B cell (primary cell): ENCODE data around the gene ZDHHC24. TPM values are rescaled to one million over a fixed set of nuclear protein-coding genes. Genes with fewer than 3 reads are reported as not detected.

Experiments used
- ATAC-seq: fragments of 200-7000 bp; cut with Tn5 transposase; one replicate; pipeline ENCODE4 v1.10.0; 2021; ENCODE audit warnings: low read depth, mild to moderate bottlenecking, moderate number of reproducible peaks, moderate library complexity
- CTCF ChIA-PET: fragments of 350-600 bp; sonication (Branson Sonifier 250); formaldehyde crosslinking; loops from one replicate; lab custom pipeline; 2021; ENCODE audit warnings: antibody characterized with exemption, inconsistent platforms; lab: Charles Lee
- POLR2A ChIA-PET: fragments of 350-600 bp; sonication (Branson Sonifier 250); formaldehyde crosslinking; loops from one replicate; lab custom pipeline; 2021; ENCODE audit warnings: antibody characterized with exemption; lab: Charles Lee
- DNase-seq: peaks from one replicate; pipeline ENCODE4 v3.0.0; 2013
- H2AFZ ChIP-seq: 2 replicates; pipeline ENCODE4 v1.6.1; 2012; ENCODE audit warnings: mild to moderate bottlenecking, low read depth, low read length; ENCODE audit not compliant: insufficient read depth, poor library complexity, severe bottlenecking
- H3K27ac ChIP-seq, 2 donors: 1 replicate in 1 of 2; 2 replicates in 1 of 2; pipeline ENCODE4 v1.5.1; 2012 to 2013; ENCODE audit warnings: low read length in 2 of 2, mild to moderate bottlenecking in 2 of 2, moderate library complexity in 1 of 2
- H3K27me3 ChIP-seq, 4 experiments: fragments of 200-600 bp in 1 of 4; sonication (generic) in 1 of 4; replicated peaks in 1 of 4; 1 replicate in 2 of 4; 2 replicates in 2 of 4; pipeline versions ENCODE4 v1.6.1 to v1.7.0; 2013 to 2016; ENCODE audit warnings: low read length in 3 of 4, mild to moderate bottlenecking in 2 of 4, mixed read lengths in 1 of 4, moderate library complexity in 1 of 4; ENCODE audit not compliant: insufficient read depth in 4 of 4, control insufficient read depth in 3 of 4; ENCODE audit errors: control extremely low read depth in 1 of 4
- H3K36me3 ChIP-seq, 2 experiments: replicated peaks in 1 of 2; 1 replicate in 1 of 2; 2 replicates in 1 of 2; pipeline versions ENCODE4 v1.6.1 to v1.7.1; 2013; ENCODE audit warnings: low read length in 1 of 2; ENCODE audit not compliant: insufficient read depth in 2 of 2, control insufficient read depth in 1 of 2; ENCODE audit errors: control extremely low read depth in 1 of 2, extremely low read depth in 1 of 2
- H3K4me1 ChIP-seq, 2 donors: fragments of 200-600 bp in 1 of 2; sonication (generic) in 1 of 2; 1 replicate in 1 of 2; 2 replicates in 1 of 2; pipeline versions ENCODE4 v1.5.1 to v1.6.1; 2013 to 2017; ENCODE audit warnings: low read length in 2 of 2; ENCODE audit not compliant: control insufficient read depth in 2 of 2, insufficient read depth in 2 of 2
- H3K4me2 ChIP-seq: replicated peaks from 2 replicates; pipeline ENCODE3; 2012; ENCODE audit warnings: mild to moderate bottlenecking, low read depth, low read length; ENCODE audit not compliant: poor library complexity, severe bottlenecking
- H3K4me3 ChIP-seq, 5 experiments: fragments of 200-600 bp in 1 of 5; sonication (generic) in 1 of 5; 1 replicate in 3 of 5; 2 replicates in 2 of 5; pipeline versions ENCODE4 v1.5.1 to v1.7.0; 2011 to 2016; ENCODE audit warnings: low read length in 4 of 5, mild to moderate bottlenecking in 4 of 5, low read depth in 2 of 5, control low read depth in 1 of 5, moderate library complexity in 1 of 5; ENCODE audit not compliant: insufficient read depth in 1 of 5; ENCODE audit errors: control extremely low read depth in 1 of 5, extremely low read depth in 1 of 5
- H3K79me2 ChIP-seq: fragments of 200-600 bp; sonication (generic); one replicate; pipeline ENCODE4 v1.6.0; 2016; ENCODE audit warnings: low read length; ENCODE audit not compliant: control insufficient read depth, insufficient read depth
- H3K9ac ChIP-seq: fragments of 200-600 bp; sonication (generic); 2 replicates; pipeline ENCODE4 v1.6.1; 2017; ENCODE audit warnings: mild to moderate bottlenecking, low read length, moderate library complexity
- H3K9me3 ChIP-seq, 3 donors: one replicate each; pipeline versions ENCODE4 v1.6.1 to v1.7.1; 2013; ENCODE audit warnings: low read length in 2 of 3; ENCODE audit not compliant: control insufficient read depth in 2 of 3, insufficient read depth in 1 of 3; ENCODE audit errors: control extremely low read depth in 1 of 3
- H4K20me1 ChIP-seq: 2 replicates; pipeline ENCODE4 v1.6.0; 2012; ENCODE audit warnings: mild to moderate bottlenecking, low read length; ENCODE audit not compliant: insufficient read depth, control insufficient read depth, poor library complexity, severe bottlenecking
- H3K27ac Mint-ChIP-seq: one replicate; pipeline ENCODE4 v1.8.0; 2021; ENCODE audit warnings: mixed read lengths
- H3K27me3 Mint-ChIP-seq: one replicate; pipeline ENCODE4 v1.8.0; 2021; ENCODE audit warnings: mixed read lengths
- H3K4me1 Mint-ChIP-seq: one replicate; pipeline ENCODE4 v1.8.0; 2021; ENCODE audit warnings: mixed read lengths
- H3K4me3 Mint-ChIP-seq: one replicate; pipeline ENCODE4 v1.8.0; 2021; ENCODE audit warnings: mixed read lengths
- H3K9me3 Mint-ChIP-seq: one replicate; pipeline ENCODE4 v1.8.0; 2022; ENCODE audit warnings: mixed read lengths; ENCODE audit not compliant: insufficient read depth
- EZH2 ChIP-seq: IDR thresholded peaks from 2 replicates; pipeline ENCODE4 v1.6.1; 2012; ENCODE audit warnings: borderline replicate concordance, low read depth, mild to moderate bottlenecking, moderate library complexity, low read length; ENCODE audit not compliant: insufficient read depth, poor library complexity, severe bottlenecking
- WGBS: methylation state at CpG from one replicate; pipeline ENCODE4 v1.1.5; 2013; ENCODE audit warnings: missing lambda C conversion rate; ENCODE audit not compliant: insufficient coverage; 5-methylcytosine and 5-hydroxymethylcytosine counted together
- intact Hi-C: fragments of 100-400 bp; cut with micrococcal nuclease; formaldehyde crosslinking; loops from one replicate; pipeline ENCODE4 v1.10.0; 2022
- polyA plus RNA-seq: library from polyadenylated mRNA; depleted of rRNA; stranded (reverse); fragments of >200 nt; gene quantifications from 2 replicates; pipeline ENCODE4 v1.2.3, GENCODE V29; 2012
- total RNA-seq, 2 donors: library from RNA; stranded (reverse); fragments of 120-200 nt in 1 of 2; gene quantifications; 1 replicate in 1 of 2; 2 replicates in 1 of 2; pipeline versions ENCODE4 v1.2.3 to v1.2.4, GENCODE V29; 2013 to 2022
- TF ChIP-seq, protein P1 (sequence below): fragments of 200-600 bp; IDR thresholded peaks from one replicate; pipeline ENCODE4 v1.8.0; 2022; ENCODE audit warnings: antibody characterized with exemption, mild to moderate bottlenecking

The ZDHHC24 gene
- total and polyA plus RNA-seq, 2 donors (not counting 1 experiment from before 2014, with no cell fraction given) = 29.7 to 32.6 TPM

DNA sequence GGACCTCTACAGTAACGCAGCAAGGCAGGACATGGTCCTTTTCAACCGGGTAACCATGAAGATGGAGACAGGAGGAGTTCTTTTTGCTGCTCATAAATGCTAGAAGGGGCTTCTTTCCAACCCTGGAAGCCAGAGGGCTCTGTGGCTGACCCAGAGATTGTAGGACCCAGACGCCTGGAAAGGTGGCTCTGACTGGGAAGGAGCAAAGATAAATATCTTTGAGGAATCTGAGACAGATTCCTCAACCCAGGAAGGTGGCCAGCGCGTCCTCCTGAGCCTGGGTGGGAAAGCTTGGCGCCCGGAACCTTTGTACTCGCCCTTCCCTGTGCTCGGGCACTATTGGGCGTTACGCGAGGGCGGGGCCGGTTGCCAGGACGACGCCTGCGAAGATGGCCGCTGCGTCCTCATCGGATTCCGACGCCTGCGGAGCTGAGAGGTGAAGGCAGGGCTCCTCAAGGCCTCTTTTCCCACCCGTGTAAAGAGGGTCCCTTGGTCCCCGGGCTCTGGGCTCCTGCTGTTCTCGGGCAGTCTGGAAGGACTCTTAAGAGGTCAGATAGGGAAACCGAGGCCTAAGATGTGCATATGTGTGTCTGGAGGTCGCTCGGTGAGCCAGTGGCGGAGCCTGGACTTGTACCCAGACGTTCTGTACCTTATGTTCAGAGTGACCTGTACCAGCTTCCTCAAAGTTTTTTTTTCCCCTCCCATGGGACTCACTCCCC is 35.4 kb downstream of the ZDHHC24 start, which contains the start of gene BBS1:
Gene BBS1 (plus strand): TSS at position 365 of the 719 bp plus-strand sequence. CDS start 25 bp downstream, at position 390.
- 3% methylated on average over 31 of the region's 31 CpGs for WGBS
- no peaks in the 10 kb centered on the region for H3K9me3 Mint-ChIP-seq
- H3K27ac Mint-ChIP-seq = peak within 1 kb of the TSS; percentile 61

More for the DNA sequence above, 35.4 kb downstream of the ZDHHC24 start, which contains the start of gene BBS1:
- peaks cover 0 to 3% of the 10 kb centered on the region in 2 experiments for H3K36me3 ChIP-seq
- H3K4me2 ChIP-seq = peak within 1 kb of the TSS; percentile 92
- H3K27me3 ChIP-seq = no peaks in the 10 kb centered on the region
- no peaks in the 10 kb centered on the region for H4K20me1 ChIP-seq
- TF ChIP-seq, protein P1, sequence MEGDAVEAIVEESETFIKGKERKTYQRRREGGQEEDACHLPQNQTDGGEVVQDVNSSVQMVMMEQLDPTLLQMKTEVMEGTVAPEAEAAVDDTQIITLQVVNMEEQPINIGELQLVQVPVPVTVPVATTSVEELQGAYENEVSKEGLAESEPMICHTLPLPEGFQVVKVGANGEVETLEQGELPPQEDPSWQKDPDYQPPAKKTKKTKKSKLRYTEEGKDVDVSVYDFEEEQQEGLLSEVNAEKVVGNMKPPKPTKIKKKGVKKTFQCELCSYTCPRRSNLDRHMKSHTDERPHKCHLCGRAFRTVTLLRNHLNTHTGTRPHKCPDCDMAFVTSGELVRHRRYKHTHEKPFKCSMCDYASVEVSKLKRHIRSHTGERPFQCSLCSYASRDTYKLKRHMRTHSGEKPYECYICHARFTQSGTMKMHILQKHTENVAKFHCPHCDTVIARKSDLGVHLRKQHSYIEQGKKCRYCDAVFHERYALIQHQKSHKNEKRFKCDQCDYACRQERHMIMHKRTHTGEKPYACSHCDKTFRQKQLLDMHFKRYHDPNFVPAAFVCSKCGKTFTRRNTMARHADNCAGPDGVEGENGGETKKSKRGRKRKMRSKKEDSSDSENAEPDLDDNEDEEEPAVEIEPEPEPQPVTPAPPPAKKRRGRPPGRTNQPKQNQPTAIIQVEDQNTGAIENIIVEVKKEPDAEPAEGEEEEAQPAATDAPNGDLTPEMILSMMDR = no peak
- no peak for TF ChIP-seq EZH2
- H3K4me3 Mint-ChIP-seq = peak within 1 kb of the TSS; percentile 91
- no peaks in the 10 kb centered on the region for H3K27me3 Mint-ChIP-seq
- intact Hi-C loops = loop anchor here (1.0 to 2.0 kb wide), 5 partner anchors 30 to 168 kb away; partner anchors contain the start of genes ACTN3, DPP3, MRPL11 and PELI3
- H3K4me1 Mint-ChIP-seq = peaks cover 16% of the 10 kb centered on the region
- DNase-seq = peak; percentile 87
- H3K9ac ChIP-seq = peak within 1 kb of the TSS; percentile 80
- H3K79me2 ChIP-seq = peaks cover 8% of the 10 kb centered on the region
- H3K27ac ChIP-seq = peak within 1 kb of the TSS in 1 of 2 donors; percentile 40
- peak within 1 kb of the TSS; percentile 92 for H2AFZ ChIP-seq
- CTCF ChIA-PET = interaction anchor here (1.0 to 2.1 kb wide), 6 partner anchors 8 to 167 kb away, joined by 3 to 15 read pairs (median 3); partner anchors contain the start of genes BRMS1, DPP3 and RBM4B
- ATAC-seq = peak; percentile 94
- POLR2A ChIA-PET = interaction anchor here (0.7 to 1.2 kb wide), 3 partner anchors 9 to 44 kb away, joined by 4 to 7 read pairs (median 4); partner anchors contain the start of genes DPP3 and PELI3
- H3K4me3 ChIP-seq = peak within 1 kb of the TSS; percentile 55 to 89 (median 85)
- peaks cover 11 to 14% of the 10 kb centered on the region in 2 donors for H3K4me1 ChIP-seq
- no peaks in the 10 kb centered on the region for H3K9me3 ChIP-seq
